Suppressor macrophage (primary cell): Measurements from ENCODE around the gene KDM6A.
"Not testable (repeated sequence)": the region's sequence is repeated elsewhere in the genome, so short reads cannot be mapped to it uniquely, and the experiment has no call there.

Experiments
- DNase-seq, 4 experiments: peaks; one replicate each; pipeline ENCODE4 v3.0.0-alpha.2; 2020 to 2022

The KDM6A gene

DNA sequence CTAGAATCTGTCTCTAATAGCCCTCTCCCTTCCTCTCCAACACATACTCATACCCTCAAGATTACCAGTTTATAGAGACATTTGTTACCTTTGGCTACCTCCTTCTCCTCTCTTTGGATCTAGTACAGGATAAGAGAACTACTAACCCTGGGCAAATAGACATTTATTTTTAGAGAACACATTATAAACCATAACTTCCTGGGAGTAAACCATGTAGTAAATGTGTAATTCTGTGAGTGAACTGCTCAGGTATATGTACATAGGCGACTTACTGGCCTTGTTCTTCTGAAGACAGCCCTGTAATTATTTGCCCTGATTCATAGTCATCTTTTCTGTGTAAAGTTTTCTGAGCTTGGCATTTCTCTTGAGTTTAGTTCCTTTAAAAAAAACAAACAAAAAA is 94.2 kb downstream of the KDM6A start:
- no peak for DNase-seq

DNA sequence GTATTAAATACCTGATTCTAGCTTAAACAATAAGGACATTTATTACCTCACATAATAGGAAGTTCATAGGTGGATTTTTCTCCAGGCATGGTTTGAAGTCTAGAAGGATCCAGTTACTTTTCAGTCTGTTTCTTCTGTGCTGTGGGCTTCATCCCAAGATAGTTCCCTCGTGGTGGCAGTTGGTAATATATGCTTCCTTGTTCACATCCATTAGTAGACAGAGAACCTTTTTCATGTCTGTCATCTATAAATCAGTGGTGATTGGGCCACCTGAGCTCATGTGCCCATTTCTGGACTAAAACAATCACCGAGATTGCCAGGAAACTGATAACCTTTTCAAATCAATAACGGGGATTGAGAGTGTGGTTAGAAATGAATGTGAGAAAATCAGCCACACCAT is 97.7 kb downstream of the KDM6A start:
- no peak for DNase-seq

DNA sequence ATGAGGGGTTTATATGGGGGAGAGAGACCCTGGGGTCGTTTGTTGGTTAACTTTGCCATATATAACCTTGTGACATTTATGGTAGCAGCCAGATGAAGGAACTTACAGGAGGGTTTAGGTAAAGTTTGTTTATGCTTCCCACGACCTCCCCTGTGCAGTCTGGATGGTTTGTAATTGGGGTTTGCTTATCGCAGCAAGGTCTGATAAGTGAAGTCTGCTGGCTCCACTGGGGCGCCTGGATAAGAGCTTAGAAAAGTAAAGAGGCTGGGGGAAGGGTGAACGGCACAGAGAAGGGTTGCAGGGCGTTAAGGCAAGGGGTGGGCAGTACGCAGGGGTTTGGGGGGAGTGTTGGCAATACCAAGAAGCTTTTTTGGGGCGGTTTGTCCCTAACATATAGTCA is 98.7 kb downstream of the KDM6A start:
- no peak for DNase-seq

DNA sequence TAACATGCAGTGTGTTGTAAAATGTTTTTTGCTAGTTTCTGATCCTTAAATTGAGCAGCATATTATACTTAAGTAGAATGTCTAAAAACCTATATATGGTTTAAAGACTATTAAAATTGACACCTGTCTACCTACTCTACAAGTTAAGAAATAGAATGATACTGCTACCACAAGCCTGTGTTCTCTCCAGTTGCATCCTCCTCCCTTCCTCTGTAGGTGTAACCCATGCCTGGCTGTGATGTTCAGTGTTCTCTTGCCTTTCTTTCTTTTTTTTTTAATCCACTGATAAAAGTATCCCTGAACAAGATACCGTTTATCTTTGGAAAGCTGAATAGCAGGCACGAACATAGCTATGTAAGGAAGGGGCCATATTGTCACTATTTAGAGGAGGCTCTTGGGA is 99.1 kb downstream of the KDM6A start:
- no peak for DNase-seq

DNA sequence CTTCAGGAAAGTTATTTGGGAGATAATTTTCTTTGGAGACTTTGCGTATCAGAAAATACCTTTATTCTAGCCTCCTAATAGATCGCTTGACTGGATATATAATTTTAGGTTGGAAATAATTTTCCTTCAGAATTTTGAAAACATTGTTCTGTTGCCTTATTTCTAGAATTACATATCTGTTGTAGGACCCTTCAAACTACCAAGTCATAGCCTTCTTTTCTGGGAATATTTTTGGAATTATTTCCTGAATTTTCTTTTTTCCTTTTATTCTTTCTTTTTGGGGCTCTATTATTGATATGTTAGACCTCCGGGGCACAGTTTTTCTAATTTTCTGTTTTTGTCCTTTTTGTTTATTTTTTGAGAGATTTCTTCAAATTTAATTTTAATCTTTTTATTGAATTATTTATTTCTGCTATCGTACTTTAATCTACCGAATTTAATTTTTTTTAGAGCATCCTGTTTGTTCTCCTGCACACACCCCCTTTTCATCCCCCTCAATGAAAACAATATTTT is 100.5 kb downstream of the KDM6A start:
- DNase-seq: no peak

DNA sequence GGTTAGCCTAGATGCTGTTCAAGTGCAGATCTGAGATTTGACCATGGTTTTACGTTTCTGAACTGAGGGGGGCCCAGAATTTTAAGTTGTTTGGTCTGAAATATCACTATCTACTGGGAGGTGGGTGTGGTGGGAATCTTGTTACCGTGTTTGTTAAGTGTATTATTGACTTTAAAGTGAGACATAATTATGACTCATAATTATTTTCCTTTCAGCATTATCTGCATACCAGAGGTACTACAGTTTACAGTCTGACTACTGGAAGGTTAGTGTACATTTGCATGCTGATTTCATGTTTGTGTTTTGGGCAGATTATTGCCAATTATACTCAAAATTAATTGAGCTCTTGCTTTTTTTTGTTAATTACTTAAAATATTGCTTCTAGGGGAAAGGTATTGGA is 101.5 kb downstream of the KDM6A start:
- DNase-seq: no peak

DNA sequence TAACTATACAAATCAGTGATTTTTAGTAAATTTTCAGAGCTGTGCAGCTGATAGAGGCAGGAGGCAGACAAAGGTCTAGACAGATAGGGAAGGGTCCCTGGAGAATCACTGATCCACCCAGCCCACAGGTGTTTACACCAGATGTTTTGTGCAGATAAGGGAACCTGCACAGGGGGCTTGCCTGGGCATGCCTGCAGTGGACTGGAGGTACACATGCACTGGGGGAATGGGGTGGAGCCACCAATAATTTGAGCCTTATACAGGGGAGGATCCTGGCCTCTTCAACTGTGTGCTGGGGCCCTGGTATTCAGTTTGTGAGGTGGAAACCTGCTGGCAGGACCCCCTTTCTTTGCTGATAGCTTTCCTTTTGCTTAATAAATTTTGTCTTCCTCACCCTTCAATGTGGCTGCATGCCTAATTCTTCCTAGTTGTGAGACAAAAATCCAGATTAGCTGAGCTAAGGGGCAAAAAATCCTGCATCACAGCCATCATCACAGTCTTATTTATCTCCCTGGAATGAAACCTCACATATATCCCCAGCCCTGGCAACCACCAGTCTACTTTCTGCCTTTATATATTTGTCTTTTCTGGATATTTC is 102.8 kb downstream of the KDM6A start:
- no peak for DNase-seq

DNA sequence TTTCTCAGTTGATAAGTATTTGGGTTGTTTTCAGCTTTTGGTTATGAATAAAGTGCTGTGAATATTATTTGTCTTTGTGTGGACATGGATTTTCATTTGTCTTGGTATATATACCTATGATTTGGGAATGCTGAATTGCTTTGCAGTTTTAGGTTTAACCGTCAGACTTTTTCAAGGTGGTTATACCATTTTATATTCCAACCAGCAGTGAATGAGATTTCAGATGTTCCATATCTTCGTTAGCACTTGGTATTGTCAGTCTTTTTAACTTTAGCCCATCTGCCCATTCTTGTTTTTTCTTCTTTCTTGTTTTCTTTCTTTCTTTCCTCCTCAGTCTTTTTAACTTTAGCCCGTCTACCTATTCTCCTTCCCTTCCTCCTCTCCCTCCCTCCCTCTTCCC is 106.0 kb downstream of the KDM6A start:
- no peak for DNase-seq

DNA sequence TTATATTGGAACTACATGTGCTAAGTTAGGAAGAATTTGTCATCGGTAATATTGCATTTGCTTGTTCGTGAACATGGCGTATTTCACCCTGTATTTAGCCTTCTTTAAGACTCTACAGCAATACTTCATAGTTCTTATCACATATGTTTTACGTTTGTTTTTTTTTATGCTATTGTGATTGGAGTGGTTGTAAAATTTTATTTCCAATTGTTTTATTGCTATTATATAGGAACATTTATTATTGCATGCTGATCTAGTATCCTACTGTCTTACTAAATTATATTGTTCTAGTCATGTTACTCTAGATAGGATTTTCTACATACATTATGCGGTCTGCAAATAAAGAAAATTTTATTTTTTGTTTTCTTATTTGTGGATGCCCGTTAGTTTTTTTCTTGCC is 107.4 kb downstream of the KDM6A start:
- no peak for DNase-seq

DNA sequence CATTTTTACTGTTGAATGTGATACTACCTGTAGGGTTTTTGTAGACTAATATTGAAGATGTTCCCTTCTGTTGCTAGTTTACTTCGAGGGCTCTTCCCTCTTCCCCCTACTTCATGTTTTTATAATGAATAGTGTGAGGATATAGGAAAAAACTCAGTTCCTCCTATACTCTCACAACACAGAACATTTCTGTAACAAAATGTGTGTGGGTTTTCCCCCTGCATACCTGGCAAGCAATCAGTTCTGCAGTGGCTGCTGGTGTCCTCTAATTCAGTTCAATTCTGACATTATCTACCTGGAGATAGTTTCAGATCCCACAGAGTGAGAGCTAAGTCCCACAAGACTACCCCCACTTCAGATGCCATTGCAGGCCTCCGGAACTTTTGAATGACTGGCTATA is 107.9 kb downstream of the KDM6A start:
- no peak for DNase-seq

DNA sequence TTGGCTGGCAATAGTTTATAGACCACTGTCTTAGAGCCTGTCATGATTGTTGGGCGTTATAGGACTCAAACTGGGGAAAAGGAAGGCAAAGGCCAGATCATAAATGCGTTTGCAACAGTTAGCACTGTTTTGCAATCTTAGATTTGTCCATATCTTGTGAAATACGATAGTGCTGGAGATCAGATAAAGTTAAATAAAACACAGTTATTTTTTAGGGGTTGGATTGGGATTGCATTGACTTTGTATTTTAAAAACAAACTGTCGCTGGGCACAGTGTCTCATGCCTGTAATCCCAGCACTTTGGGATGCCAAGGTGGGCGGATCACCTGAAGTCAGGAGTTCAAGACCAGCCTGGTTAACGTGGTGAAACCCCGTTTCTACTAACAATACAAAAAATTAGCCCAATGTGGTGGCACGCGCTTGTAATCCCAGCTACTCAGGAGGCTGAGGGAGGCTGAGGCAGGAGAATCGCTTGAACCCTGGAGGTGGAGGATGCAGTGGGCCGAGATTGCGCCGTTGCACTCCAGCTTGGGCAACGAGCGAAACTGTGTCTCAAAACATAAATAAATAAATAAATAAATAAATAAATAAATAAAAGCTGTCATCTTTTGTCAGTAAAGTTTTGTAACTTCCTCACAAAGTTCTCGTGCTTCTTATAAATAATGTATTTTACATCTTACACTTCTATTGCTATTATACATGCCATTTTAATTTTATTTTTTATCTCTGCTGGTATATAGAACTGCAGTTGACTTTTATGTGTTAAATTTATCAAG is 117.2 kb downstream of the KDM6A start:
- peak in 3 of 4 experiments; percentile 3 to 48 (median 37) for DNase-seq

DNA sequence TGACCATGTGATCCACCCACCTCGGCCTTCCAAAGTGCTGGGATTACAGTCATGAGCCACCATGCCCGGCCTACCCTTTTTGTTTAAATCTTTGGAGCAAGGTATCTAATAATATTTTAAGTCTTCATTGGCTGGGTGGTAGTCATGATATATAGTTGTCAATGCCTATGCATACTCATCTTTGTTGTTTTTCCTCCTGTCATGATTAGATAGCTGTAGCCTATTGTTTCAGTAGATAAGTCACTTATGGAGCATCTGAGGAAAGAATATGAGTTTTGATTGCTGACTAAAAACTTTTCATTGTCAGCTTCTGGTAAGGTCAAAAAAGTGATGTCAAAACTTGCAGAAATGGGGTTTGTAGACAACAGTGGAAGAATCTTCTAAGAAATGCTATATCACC is 119.8 kb downstream of the KDM6A start:
- no peak for DNase-seq

DNA sequence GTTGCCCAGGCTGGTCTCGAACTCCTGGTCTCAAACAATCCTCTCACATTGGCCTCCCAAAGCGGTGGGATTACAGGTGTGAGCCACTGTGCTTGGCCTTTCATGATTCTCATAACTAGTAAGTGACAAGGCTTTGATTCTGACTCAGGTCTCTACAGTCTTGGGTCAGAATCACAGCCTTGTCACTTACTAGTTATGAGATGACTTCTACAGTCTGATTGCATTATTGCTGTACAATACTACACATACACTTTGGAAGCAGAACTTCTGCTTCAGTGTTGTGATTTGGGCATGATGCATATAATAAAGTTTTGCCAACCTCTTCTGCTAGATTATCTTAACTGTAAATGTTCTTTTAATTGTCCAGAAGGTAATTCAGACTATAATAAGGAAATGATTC is 123.3 kb downstream of the KDM6A start:
- DNase-seq: peak in 2 of 4 experiments; percentile 15 to 27

DNA sequence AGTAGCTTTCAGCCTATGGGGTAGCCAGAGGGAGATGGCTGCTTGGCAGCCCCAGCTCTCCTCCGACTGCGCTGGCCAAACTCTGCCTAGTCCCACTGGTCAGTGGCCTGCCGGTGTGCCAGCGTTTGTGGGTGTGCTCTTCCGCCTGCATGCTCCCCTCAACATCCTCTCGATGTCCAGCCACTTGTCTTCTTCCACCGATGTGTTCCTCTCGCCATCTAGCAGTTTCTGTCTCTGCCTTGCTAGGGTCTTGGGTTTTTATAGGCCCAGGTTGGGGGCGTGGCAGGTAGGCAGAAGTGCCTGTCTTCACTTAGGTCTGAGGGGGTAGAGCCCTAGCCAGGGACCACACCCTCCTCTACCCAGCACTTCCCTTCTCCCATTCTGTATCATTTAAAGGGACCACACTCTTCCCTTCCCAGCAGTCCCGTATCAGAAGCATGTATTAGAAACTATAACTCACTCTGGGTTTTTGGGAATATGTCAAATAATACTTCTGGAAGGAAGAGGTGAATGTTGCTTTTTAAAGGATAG is 124.4 kb downstream of the KDM6A start:
- peak in 3 of 4 experiments; percentile 8 to 34 (median 15) for DNase-seq

DNA sequence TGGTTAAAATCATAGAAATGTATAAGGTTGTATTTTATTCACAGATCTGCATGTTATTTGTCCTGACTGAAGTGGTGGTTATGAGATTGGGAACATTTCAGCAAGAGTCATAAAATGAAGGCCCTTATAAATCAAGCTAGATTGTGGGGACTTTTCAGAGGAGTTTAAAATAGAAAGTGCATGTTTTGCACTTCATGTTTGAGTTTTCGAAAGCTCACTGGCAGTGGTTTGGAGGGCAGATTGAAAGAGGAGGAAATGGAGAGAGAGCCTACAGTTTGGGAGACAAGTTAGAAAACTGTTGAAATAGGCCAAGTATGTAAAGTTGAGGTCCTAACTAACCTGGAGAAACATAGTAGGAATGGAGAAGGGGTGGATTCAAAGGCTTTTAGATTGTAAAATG is 124.9 kb downstream of the KDM6A start:
- peak in 2 of 4 experiments; percentile 1 to 26 for DNase-seq

DNA sequence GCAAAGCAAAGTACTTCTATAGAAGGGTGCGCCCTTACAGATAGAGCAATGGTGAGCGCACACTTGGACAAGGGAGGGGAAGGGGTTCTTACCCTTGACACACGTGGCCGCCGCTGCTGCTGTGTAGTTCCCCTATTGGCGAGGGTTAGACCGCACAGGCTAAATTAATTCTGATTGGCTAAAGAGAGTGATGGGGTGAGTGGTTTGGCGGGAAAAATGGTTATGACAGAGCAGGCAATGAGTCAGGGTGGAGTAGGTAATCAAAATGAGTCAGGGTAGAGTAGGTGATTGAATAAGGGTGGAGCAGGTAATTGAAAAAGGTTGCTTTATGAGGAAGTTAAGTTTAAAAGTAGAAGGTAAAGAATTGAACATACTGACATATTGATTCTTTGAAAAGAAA is 126.2 kb downstream of the KDM6A start:
- DNase-seq: not testable (repeated sequence)

DNA sequence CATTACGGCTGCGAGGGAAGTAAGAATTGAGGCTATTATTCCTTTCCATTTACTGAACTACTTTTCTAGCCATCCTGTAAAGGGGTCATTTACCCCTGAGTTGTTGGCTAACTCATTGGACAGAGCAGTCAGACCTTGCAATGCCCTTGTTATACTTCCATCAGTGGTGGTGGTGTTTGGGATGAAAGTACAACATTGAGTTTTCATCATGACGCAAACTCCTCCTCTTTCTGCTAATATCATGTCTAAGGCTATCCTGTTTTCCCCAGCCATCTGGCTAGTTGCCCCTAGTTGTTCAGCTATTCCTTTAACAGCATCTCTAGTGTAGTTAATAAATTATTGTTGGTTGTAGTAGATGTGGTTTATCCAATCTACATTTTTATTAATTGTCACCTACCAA is 126.9 kb downstream of the KDM6A start:
- not testable (repeated sequence) for DNase-seq

DNA sequence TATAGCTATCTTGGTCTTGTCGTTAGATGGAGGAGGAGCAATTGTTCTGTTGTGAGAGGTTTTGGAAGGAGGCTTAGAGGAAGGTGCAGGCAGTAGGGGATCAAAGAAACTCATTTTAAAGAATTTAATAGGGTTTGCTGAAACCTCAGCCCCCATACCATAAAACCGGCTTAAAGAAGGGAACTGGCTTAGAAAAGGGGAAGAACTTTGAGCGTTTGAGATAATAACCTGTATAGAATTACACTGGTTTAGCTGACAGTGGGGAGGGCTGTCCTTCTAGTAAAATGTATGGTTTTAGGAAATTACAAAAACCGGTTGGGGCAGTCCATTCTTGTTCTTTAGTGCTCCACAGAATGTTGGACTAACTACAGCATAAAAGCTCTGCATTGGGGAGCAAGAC is 128.1 kb downstream of the KDM6A start:
- no peak for DNase-seq

DNA sequence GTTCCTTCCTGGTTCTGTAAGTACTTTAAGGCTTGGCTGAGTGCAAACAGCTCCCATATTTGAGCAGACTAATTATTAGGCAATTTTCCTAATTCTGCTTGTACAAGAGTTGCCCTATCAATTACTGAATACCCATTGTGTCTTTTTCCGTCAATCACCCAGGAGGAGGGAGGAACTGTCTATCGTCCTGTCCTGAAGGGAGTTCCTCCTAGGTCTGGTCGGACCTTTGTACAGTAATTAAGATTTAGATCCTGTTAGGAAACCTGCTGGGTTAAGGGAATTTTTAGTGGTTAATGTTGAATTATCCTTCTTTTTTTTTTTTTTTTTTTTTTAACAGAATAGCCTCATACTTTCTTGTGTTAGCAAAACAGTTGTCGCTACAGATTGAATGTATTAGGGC is 130.1 kb downstream of the KDM6A start:
- peak in 1 of 4 experiments; percentile 10 for DNase-seq

DNA sequence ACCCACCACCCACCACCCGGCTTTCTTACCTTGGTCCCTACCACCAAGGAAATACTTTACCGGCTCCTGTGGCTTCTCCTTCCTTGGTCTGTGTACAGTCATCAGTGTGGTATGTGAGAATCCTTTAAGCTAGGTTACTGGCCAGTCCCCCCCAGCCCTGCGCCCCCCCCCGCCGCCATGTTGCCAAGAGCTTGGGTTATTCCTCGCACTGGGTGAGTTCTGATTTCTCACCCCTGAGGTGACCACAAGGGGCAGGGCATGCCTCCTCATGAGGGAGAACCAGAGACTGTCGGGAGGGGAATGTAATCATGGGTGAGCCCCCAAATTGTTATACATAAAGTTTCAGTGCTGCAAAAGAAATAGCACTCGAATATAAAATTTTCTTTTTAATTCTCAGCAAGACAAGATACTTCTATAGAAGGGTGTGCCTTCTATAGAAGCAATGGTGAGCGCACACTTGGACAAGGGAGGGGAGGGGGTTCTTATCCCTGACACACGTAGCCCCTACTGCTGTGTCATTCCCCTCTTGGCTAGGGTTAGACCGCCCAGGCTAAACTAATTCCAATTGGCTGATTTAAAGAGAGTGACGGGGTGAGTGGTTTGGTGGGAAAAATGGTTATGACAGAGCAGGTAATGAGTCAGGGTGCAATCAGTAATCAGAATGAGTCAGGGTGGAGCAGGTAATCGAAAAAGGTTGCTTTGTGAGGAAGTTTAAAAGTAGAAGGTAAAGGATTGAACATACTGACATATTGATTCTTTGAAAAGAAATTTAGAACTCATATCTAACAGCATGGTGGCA is 133.2 kb downstream of the KDM6A start:
- DNase-seq: no peak

DNA sequence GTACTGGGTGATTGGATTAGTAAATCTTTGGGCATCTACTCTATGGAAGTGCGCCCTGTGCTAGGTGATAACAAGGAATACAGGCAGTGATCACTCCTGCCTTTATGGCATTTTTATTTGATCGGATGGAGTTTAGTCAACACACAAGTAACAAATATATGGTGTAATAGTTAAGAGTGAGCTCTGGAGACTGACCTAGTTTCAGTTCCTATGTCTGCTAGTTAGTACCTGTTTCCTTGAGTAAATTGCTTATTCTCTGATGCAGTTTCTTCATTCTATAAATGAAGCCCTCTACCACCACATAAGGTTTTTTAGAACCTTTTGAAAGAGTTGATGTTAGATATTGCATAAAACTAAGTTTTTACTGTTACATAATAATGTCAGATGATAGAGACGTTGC is 134.6 kb downstream of the KDM6A start:
- DNase-seq: peak in 2 of 4 experiments; percentile 19 to 22

DNA sequence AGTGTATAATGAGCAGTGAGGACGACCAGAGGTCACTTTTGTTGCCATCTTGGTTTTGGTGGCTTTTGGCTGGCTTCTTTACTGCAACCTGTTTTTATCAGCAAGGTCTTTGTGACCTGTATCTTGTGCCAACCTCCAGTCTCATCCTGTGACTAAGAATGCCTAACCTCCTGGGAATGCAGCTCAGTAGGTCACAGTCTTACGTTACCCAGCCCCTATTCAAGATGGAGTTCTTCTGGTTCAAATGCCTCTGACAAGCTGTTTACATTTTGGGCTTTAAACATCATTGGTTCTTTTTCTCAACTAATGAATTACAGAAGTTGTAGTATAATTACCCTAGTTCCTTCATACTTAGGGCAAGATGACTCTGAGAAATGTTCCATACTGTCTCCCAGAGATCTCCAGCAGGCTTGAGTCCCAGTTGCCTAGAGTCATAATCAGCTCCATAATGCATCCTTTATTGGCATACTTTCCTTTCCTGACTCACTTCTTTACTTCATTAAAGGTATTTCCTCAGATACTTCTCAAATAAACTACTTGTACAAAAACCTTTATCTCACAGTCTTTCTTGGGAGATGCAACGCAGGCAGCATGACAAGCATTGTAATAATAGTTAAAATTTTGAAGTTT is 136.5 kb downstream of the KDM6A start:
- no peak for DNase-seq

DNA sequence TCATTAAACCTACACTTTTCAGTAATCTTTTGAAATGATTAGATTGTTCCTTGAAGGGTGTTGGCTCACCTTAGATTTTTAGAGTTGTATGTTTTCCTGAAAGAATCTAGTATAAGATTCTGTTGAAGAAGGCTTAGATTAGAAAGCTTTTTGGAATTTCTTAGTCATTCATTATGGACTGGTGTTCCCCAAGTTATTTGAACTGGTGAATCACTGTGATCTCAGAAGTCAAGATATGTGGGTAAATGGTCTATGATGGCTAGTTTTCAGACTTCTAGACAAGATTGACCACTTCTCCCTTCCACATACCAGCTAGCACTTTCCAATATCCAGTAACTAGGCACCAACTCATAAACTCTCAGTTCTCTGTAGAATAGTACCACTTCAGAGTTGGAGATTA is 138.1 kb downstream of the KDM6A start:
- DNase-seq: no peak
